Body of pancreas (tissue), 4 donors: ENCODE measurements around the gene VPS26B.

Experiments used
- CTCF ChIP-seq, 7 experiments: fragments of 450-650 bp in 4 of 7; fragments of 200-600 bp in 3 of 7; sonication (generic) in 3 of 7; IDR thresholded peaks; one replicate each; pipeline ENCODE4 v1.5.1; 2016 to 2019; ENCODE audit warnings: antibody characterized with exemption in 7 of 7
- POLR2A ChIP-seq, 3 donors: fragments of 450-650 bp; IDR thresholded peaks; one replicate each; pipeline ENCODE4 v1.6.1; 2016; ENCODE audit warnings: antibody characterized with exemption in 3 of 3, mild to moderate bottlenecking in 2 of 3

DNA sequence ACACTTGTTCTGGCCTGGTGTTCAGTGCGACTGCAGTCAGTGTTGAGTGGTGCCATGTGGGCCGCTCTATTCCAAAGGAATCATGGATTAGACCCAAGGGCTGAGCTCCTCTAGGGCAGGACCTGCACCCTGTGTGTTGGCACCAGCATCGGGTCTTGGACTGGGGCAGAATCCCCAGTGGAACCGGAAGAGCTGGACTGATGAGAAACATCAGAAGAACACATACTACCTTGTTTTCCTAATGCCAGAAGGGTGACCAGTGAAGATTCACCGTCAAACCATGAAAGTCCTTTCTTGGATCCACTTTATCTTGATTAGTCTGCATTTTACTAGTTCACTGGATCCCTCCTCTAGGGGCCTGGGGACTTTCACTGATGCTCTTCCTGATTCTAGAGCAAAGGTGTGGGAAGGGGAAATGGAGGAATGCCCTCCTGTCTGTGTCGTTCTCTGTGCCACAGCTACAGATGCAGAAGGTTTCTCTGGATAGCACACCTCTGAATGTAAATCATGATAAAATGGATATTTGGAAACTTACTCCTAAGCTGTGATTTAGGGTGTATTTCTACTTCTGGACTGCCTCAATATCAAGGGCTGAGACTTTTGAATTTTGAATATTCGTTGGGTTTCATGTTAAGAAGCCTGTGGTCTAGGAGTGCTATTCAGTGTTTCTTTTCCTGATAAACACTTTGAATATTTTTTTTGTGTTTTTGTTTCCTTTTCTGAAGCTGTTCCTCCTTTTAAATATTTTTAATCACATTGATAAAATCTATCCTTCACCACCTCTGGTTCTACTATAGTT is 40.7 kb downstream of the VPS26B start:
- no peak for TF ChIP-seq POLR2A (IDR thresholded peaks at IDR 0.05)
- TF ChIP-seq CTCF (IDR thresholded peaks at IDR 0.05), result no peak
